HG02938 (cell line): ENCODE data around the gene ABHD5.

Source experiments
- ATAC-seq: cut with Tn5 transposase; IDR thresholded peaks from one replicate; pipeline ENCODE4 v1.9.1; 2021; ENCODE audit warnings: mild to moderate bottlenecking, moderate library complexity; ENCODE audit not compliant: unreplicated experiment

ABHD5 gene

GRCh38 chr3:43773273-43774094 lies 82.7 kb downstream of the ABHD5 start:
- ATAC-seq, result no peak

- ATAC-seq, result no peak
Observed at GRCh38 chr3:43774799-43775198, 84.1 kb downstream of the ABHD5 start.

- ATAC-seq, result no peak
Observed at GRCh38 chr3:43776101-43776500, 85.4 kb downstream of the ABHD5 start.

GRCh38 chr3:43779850-43780249 lies 89.1 kb downstream of the ABHD5 start:
- no peak for ATAC-seq

- ATAC-seq, result no peak
Observed at GRCh38 chr3:43782541-43782940, 91.8 kb downstream of the ABHD5 start.
